Measurements from ENCODE around the gene CNNM2.

Gene CNNM2

DNA sequence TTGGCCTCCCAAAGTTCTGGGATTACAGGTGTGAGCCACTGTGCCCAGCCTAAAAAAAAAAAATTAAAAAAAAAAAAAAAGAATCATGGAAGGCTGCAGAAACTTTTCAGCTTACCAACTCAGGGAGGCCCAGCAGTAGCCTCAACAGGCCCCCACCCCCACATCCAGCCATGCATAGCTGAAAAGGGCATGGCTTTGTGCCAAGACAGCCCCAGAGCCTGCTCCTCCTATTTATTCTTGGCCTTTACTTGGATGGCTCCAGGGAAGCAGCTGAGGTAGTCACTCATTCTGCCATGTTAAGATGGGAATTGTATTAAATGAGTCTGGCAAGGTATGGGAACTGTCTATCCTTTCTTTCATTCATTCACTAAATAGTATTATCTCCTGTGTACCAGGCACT lies 13.7 kb upstream of the CNNM2 start:
- Histone ChIP-seq H3K9me3 (ENCODE audit: severe bottlenecking) (no peaks in the 10 kb centered on the region), H3K36me3 (peaks cover 3% of the 10 kb centered on the region; the same call in 1 of the 2 replicates), H3K27me3 (ENCODE audit: insufficient read depth, low read depth, severe bottlenecking) (no peaks in the 10 kb centered on the region), H3K27ac (no peak overlapping the region), H3K4me3 (ENCODE audit: low read depth, low read length) (no peak overlapping the region)
- DNase-seq: no peak
- no peak for TF ChIP-seq CTCF (IDR thresholded peaks at IDR 0.05; ENCODE audit: low read depth, low read length)

GRCh38 chr10:102906507-102906906 lies 11.6 kb upstream of the CNNM2 start:
- DNase-seq: no peak
- TF ChIP-seq CTCF (IDR thresholded peaks at IDR 0.05; ENCODE audit: low read depth, low read length): no peak
- Histone ChIP-seq H3K27ac (no peak overlapping the region), H3K9me3 (ENCODE audit: severe bottlenecking) (no peaks in the 10 kb centered on the region), H3K36me3 (no peaks in the 10 kb centered on the region), H3K27me3 (ENCODE audit: insufficient read depth, low read depth, severe bottlenecking) (no peaks in the 10 kb centered on the region), H3K4me3 (ENCODE audit: low read depth, low read length) (no peak overlapping the region)

GRCh38 chr10:102914781-102915180 lies 3.3 kb upstream of the CNNM2 start:
- H3K27me3 ChIP-seq (ENCODE audit: insufficient read depth, low read depth, severe bottlenecking): no peaks in the 10 kb centered on the region
- no peaks in the 10 kb centered on the region for H3K36me3 ChIP-seq
- no peaks in the 10 kb centered on the region for H3K9me3 ChIP-seq (ENCODE audit: severe bottlenecking)
- H3K4me3 ChIP-seq (ENCODE audit: low read depth, low read length): no peak overlapping the region
- DNase-seq: no peak
- H3K27ac ChIP-seq: no peak overlapping the region
- TF ChIP-seq CTCF (IDR thresholded peaks at IDR 0.05; ENCODE audit: low read depth, low read length): no peak

- TF ChIP-seq CTCF (IDR thresholded peaks at IDR 0.05; ENCODE audit: low read depth, low read length): 0 out of 2 replicates have a peak, but pooled peaks have one; percentile 4
- peak overlapping the region; percentile 77 for H3K4me3 ChIP-seq (ENCODE audit: low read depth, low read length)
- no peaks in the 10 kb centered on the region for H3K27me3 ChIP-seq (ENCODE audit: insufficient read depth, low read depth, severe bottlenecking)
- DNase-seq: no peak
- H3K36me3 ChIP-seq: no peaks in the 10 kb centered on the region
- no peaks in the 10 kb centered on the region for H3K9me3 ChIP-seq (ENCODE audit: severe bottlenecking)
- H3K27ac ChIP-seq: no peak overlapping the region
Measured at GRCh38 chr10:102916173-102916572, 1.9 kb upstream of the CNNM2 start.

DNA sequence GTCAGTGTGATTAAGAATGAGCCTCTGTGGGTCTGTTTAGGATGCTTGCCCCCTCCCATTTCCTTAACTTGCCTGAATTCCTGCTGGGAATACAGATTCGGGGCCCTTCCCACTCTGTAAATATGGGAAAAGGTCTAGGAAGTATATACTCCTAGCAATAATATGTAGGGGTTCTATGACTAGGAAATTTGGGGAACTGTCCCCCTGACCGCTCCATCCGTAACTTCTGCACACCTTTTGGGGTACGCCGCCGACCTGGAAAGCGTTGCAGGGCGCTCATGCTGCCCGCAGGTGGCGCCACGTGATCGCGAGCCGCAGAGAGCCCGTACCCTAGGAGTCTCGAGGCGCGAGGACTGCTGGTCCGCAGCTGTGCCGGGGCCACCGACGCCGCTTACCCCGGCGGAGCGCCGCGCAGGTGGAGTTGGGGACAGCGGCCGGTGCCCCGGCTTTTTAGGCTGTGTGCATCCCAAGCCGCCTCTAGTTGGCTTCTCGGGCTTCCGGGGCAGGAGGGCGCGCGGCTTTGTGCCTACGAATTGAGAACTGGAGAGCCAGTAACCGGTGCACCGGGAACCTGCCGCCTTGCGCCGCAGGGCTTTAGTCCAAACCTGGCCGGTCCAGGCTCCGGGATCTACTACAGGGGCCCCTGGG lies 656 bp upstream of the CNNM2 start:
- Histone ChIP-seq H3K9me3 (ENCODE audit: severe bottlenecking) (no peaks in the 10 kb centered on the region), H3K36me3 (no peaks in the 10 kb centered on the region), H3K4me3 (ENCODE audit: low read depth, low read length) (peak overlapping the region; percentile 77), H3K27me3 (ENCODE audit: insufficient read depth, low read depth, severe bottlenecking) (no peaks in the 10 kb centered on the region), H3K27ac (peak overlapping the region; percentile 40)
- peak; percentile 77 for DNase-seq
- TF ChIP-seq CTCF (IDR thresholded peaks at IDR 0.05; ENCODE audit: low read depth, low read length): peak; percentile 95

DNA sequence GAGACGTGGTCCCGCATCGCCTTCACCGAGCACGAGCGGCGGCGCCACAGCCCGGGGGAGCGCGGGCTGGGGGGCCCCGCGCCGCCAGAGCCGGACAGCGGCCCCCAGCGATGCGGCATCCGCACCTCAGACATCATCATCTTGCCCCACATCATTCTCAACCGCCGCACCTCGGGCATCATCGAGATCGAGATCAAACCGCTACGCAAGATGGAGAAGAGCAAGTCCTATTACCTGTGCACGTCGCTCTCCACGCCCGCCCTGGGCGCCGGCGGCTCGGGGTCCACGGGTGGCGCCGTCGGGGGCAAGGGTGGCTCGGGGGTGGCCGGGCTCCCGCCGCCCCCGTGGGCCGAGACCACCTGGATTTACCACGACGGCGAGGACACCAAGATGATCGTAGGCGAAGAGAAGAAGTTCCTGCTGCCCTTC lies 737 bp downstream of the CNNM2 start:
- Histone ChIP-seq H3K27me3 (ENCODE audit: insufficient read depth, low read depth, severe bottlenecking) (no peaks in the 10 kb centered on the region), H3K9me3 (ENCODE audit: severe bottlenecking) (no peaks in the 10 kb centered on the region), H3K27ac (peak overlapping the region; percentile 72), H3K36me3 (no peaks in the 10 kb centered on the region), H3K4me3 (ENCODE audit: low read depth, low read length) (peak overlapping the region; percentile 77)
- DNase-seq: no peak
- TF ChIP-seq CTCF (IDR thresholded peaks at IDR 0.05; ENCODE audit: low read depth, low read length): no peak

Measured in WERI-Rb-1 (cell line).